ENCODE measurements around the gene STAG3. TPM values are rescaled to one million over a fixed set of nuclear protein-coding genes. Genes with fewer than 3 reads are reported as not detected.

STAG3 gene
- total and polyA plus RNA-seq, 9 of the 15 experiments (the other 6 are each of a cell fraction or from before 2014, with no cell fraction given) = 0.54 to 2.5 (median 1.7) TPM

DNA sequence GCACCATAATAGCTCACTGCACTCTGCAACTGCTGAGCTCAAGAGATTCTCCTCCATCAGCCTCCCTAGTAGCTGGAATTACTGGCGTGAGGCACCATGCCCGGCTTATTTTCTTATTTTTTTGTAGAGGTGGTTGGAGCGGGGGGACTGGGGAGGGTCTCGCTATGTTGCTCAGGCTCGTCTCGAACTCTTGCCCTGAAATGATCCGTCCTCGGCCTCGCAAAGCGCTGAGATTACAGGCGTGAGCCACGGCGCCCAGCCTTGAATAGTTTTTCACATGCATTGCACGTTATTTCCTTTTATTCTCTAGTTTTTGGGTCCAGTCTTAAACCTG lies 29.5 kb upstream of the STAG3 start (continued):
- TF ChIP-seq, protein P1, sequence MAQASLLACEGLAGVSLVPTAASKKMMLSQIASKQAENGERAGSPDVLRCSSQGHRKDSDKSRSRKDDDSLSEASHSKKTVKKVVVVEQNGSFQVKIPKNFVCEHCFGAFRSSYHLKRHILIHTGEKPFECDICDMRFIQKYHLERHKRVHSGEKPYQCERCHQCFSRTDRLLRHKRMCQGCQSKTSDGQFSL (CRISPR knock-in tag; IDR thresholded peaks at IDR 0.05) = no peak
- TF ChIP-seq, protein P1 (tag; IDR thresholded peaks at IDR 0.05) = no peak
- TF ChIP-seq DACH1 (IDR thresholded peaks at IDR 0.05; ENCODE audit: partially characterized antibody) (no peak), PHF20 (IDR thresholded peaks at IDR 0.05; ENCODE audit: partially characterized antibody) (peak; percentile 47), SMARCB1 (IDR thresholded peaks at IDR 0.05; ENCODE audit: insufficient read length, low read depth) (no peak), CHCHD3 (CRISPR knock-in tag; IDR thresholded peaks at IDR 0.05) (no peak), RAD21 (CRISPR knock-in tag; conservative IDR thresholded peaks at IDR 0.05 in 1 of 2, IDR thresholded peaks at IDR 0.05 in 1 of 2) (no peak), KLF10 (CRISPR knock-in tag; IDR thresholded peaks at IDR 0.05) (no peak), MAFF (IDR thresholded peaks at IDR 0.05; ENCODE audit: low read length) (no peak), NFXL1 (CRISPR knock-in tag; IDR thresholded peaks at IDR 0.05) (no peak), KAT7 (CRISPR knock-in tag; IDR thresholded peaks at IDR 0.05; ENCODE audit: borderline replicate concordance) (no peak), ARID1B (IDR thresholded peaks at IDR 0.05) (peak; percentile 8; the same call in 1 of the 2 replicates), SP2 (IDR thresholded peaks at IDR 0.05; ENCODE audit: extremely low read depth, low read depth, low read length, poor library complexity, severe bottlenecking) (no peak), DDX20 (tag; IDR thresholded peaks at IDR 0.05; ENCODE audit: low read depth) (no peak), ZNF23 (CRISPR knock-in tag; IDR thresholded peaks at IDR 0.05) (no peak), MYC (IDR thresholded peaks at IDR 0.05; ENCODE audit: low read depth, low read length) (no peak), MYC (CRISPR knock-in tag; IDR thresholded peaks at IDR 0.05; ENCODE audit: borderline replicate concordance, low read depth) (peak; percentile 52; the same call in 1 of the 2 replicates), LARP7 (IDR thresholded peaks at IDR 0.05) (no peak), SREBF2 (CRISPR knock-in tag; IDR thresholded peaks at IDR 0.05) (peak; percentile 85; the same call in 1 of the 2 replicates), NBN (IDR thresholded peaks at IDR 0.05; ENCODE audit: low read depth) (0 out of 2 replicates have a peak, but pooled peaks have one; percentile 40), EHMT2 (IDR thresholded peaks at IDR 0.05) (no peak)
- TF ChIP-seq, protein P2, sequence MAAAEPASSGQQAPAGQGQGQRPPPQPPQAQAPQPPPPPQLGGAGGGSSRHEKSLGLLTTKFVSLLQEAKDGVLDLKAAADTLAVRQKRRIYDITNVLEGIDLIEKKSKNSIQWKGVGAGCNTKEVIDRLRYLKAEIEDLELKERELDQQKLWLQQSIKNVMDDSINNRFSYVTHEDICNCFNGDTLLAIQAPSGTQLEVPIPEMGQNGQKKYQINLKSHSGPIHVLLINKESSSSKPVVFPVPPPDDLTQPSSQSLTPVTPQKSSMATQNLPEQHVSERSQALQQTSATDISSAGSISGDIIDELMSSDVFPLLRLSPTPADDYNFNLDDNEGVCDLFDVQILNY (CRISPR knock-in tag; IDR thresholded peaks at IDR 0.05) = no peak
- TF ChIP-seq, protein P3, sequence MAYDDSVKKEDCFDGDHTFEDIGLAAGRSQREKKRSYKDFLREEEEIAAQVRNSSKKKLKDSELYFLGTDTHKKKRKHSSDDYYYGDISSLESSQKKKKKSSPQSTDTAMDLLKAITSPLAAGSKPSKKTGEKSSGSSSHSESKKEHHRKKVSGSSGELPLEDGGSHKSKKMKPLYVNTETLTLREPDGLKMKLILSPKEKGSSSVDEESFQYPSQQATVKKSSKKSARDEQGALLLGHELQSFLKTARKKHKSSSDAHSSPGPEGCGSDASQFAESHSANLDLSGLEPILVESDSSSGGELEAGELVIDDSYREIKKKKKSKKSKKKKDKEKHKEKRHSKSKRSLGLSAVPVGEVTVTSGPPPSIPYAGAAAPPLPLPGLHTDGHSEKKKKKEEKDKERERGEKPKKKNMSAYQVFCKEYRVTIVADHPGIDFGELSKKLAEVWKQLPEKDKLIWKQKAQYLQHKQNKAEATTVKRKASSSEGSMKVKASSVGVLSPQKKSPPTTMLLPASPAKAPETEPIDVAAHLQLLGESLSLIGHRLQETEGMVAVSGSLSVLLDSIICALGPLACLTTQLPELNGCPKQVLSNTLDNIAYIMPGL (CRISPR knock-in tag; IDR thresholded peaks at IDR 0.05) = no peak
- TF ChIP-seq, protein P4, sequence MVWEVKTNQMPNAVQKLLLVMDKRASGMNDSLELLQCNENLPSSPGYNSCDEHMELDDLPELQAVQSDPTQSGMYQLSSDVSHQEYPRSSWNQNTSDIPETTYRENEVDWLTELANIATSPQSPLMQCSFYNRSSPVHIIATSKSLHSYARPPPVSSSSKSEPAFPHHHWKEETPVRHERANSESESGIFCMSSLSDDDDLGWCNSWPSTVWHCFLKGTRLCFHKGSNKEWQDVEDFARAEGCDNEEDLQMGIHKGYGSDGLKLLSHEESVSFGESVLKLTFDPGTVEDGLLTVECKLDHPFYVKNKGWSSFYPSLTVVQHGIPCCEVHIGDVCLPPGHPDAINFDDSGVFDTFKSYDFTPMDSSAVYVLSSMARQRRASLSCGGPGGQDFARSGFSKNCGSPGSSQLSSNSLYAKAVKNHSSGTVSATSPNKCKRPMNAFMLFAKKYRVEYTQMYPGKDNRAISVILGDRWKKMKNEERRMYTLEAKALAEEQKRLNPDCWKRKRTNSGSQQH (CRISPR knock-in tag; IDR thresholded peaks at IDR 0.05) = no peak
- TF ChIP-seq, protein P5, sequence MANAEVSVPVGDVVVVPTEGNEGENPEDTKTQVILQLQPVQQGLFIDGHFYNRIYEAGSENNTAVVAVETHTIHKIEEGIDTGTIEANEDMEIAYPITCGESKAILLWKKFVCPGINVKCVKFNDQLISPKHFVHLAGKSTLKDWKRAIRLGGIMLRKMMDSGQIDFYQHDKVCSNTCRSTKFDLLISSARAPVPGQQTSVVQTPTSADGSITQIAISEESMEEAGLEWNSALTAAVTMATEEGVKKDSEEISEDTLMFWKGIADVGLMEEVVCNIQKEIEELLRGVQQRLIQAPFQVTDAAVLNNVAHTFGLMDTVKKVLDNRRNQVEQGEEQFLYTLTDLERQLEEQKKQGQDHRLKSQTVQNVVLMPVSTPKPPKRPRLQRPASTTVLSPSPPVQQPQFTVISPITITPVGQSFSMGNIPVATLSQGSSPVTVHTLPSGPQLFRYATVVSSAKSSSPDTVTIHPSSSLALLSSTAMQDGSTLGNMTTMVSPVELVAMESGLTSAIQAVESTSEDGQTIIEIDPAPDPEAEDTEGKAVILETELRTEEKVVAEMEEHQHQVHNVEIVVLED (CRISPR knock-in tag; IDR thresholded peaks at IDR 0.05) = no peak

Measured in K562 (cell line).